ENCODE measurements around the gene TNS2.

The TNS2 gene

DNA sequence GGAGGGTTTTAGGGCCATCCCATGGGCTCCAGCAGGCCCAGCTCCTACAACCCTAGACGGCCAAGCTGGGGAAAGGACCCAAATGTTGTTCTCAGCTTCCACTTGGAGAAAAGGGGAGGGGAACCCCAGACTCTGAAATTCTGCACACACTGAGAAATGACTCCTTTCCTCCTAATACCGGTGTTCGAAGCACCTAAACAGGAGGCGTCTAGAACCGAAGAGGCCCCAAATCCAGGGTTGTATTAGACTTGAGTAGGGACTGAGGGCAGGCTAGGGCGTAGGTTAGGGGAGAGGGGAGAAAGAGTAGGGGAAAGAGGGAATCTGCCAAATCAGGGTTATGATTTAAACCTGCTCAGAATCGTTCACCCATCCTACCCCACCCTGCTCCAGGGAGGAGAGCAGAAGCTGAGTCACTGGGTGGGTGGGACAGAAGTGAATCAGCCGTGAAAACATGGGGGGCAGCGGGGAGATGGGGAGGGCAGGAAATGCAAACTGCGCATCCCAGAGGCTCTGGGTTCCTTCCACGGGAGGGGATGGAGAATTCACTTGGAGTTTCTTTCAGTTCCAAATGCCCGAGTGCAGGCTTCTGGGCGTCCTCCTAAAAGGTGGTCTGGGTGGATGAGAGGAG is 48.6 kb downstream of the TNS2 start:
- Histone ChIP-seq H3K27me3 (ENCODE audit: control insufficient read depth in 3 of 3, insufficient read depth in 3 of 3, low read depth in 1 of 3, low read length in 3 of 3) (peaks cover 4 to 67% (median 31%) of the 10 kb centered on the region in 3 experiments), H3K4me2 (ENCODE audit: insufficient read depth, low read length, poor library complexity, severe bottlenecking) (peak overlapping the region; percentile 99), H3K9ac (ENCODE audit: low read depth, low read length, poor library complexity) (no peak overlapping the region), H2BK15ac (ENCODE audit: low read length) (peak overlapping the region; percentile 76), H2AK5ac (ENCODE audit: low read depth, low read length) (peak overlapping the region; percentile 82), H3K18ac (ENCODE audit: low read length) (peak overlapping the region; percentile 78), H3K27ac (replicated peaks; ENCODE audit: low read length) (no peak overlapping the region), H3K79me1 (ENCODE audit: low read depth, low read length) (no peaks in the 10 kb centered on the region), H3K36me3 (replicated peaks in 1 of 2; ENCODE audit: control insufficient read depth in 2 of 2, insufficient read depth in 2 of 2, low read length in 2 of 2) (no peaks in the 10 kb centered on the region), H4K8ac (ENCODE audit: low read depth, low read length) (no peak overlapping the region), H3K9me3 (replicated peaks in 1 of 2; ENCODE audit: control insufficient read depth in 2 of 2, insufficient read depth in 1 of 2, low read depth in 1 of 2, low read length in 2 of 2) (no peaks in the 10 kb centered on the region), H4K91ac (ENCODE audit: low read depth, low read length, poor library complexity) (no peak overlapping the region), H2BK5ac (ENCODE audit: low read length) (no peak overlapping the region), H3K4me1 (ENCODE audit: control insufficient read depth in 2 of 2, insufficient read depth in 1 of 2, low read depth in 1 of 2, low read length in 2 of 2) (peaks cover 18 to 20% of the 10 kb centered on the region in 2 donors), H2BK120ac (ENCODE audit: low read depth, low read length) (peak overlapping the region; percentile 62), H2AFZ (ENCODE audit: low read length) (peak overlapping the region; percentile 91), H3K4me3 (ENCODE audit: low read length in 2 of 2) (peak overlapping the region; percentile 40 to 86), H3K23ac (ENCODE audit: low read depth, low read length, poor library complexity) (no peak overlapping the region), H3K4ac (ENCODE audit: low read length) (no peak overlapping the region), H2BK12ac (ENCODE audit: low read length) (no peak overlapping the region), H3K14ac (ENCODE audit: low read length) (no peak overlapping the region)
- WGBS, 2 donors (ENCODE audit: extremely low coverage in 2 of 2, insufficient read length in 2 of 2, insufficient replicate concordance in 1 of 2): no CpG with 5 or more reads among the region's 13 CpGs
- DNase-seq (ENCODE audit: low spot score): no peak

DNA sequence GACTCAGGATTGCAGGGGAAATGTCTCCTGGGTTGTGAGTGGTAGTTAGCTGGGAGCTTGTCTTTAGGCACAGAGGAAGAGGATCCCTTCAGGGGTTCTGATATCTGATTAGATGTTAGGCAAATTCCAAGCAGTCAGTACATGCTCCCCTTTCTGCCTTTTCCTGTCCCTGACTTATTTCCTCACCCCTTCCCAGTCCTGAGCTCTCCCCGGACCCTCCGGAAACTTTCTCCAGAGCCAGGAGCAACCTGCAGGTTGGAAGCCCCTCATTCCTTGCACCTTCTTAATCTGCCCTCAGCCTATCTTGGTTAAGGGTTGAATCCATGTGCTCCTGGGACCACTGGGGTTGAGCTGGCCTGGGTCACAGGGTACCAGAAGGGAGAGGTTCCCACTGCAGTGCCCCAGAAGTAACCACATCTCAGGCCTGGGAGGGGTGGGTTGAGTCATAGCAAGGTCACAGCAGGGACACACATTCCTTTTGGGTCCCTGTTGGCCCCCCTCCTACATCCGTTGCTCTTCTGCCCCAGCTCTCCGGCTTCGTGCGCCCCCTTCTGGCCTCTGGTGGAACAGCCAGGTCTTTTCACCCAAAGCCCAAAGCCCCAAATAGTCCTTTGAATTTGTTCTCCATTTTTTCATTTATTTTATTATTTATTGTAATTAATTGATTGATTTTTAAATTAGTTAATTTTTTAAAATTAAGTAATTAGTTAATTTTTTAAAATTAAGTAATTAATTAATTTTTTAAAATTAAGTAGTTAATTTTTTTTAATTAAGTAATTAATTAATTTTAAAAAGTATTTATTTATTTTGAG is 49.4 kb downstream of the TNS2 start:
- Histone ChIP-seq H3K27me3 (ENCODE audit: control insufficient read depth in 3 of 3, insufficient read depth in 3 of 3, low read depth in 1 of 3, low read length in 3 of 3) (peaks cover 4 to 59% (median 31%) of the 10 kb centered on the region in 3 experiments), H2BK15ac (ENCODE audit: low read length) (no peak overlapping the region), H3K14ac (ENCODE audit: low read length) (no peak overlapping the region), H3K9ac (ENCODE audit: low read depth, low read length, poor library complexity) (peak overlapping the region; percentile 17), H3K23ac (ENCODE audit: low read depth, low read length, poor library complexity) (no peak overlapping the region), H3K4me3 (ENCODE audit: low read length in 2 of 2) (no peak overlapping the region), H4K8ac (ENCODE audit: low read depth, low read length) (no peak overlapping the region), H2BK120ac (ENCODE audit: low read depth, low read length) (no peak overlapping the region), H3K79me1 (ENCODE audit: low read depth, low read length) (no peaks in the 10 kb centered on the region), H2BK12ac (ENCODE audit: low read length) (no peak overlapping the region), H2BK5ac (ENCODE audit: low read length) (no peak overlapping the region), H2AFZ (ENCODE audit: low read length) (peak overlapping the region; percentile 91), H3K36me3 (replicated peaks in 1 of 2; ENCODE audit: control insufficient read depth in 2 of 2, insufficient read depth in 2 of 2, low read length in 2 of 2) (no peaks in the 10 kb centered on the region), H3K4me2 (ENCODE audit: insufficient read depth, low read length, poor library complexity, severe bottlenecking) (no peak overlapping the region), H2AK5ac (ENCODE audit: low read depth, low read length) (no peak overlapping the region), H4K91ac (ENCODE audit: low read depth, low read length, poor library complexity) (no peak overlapping the region), H3K9me3 (replicated peaks in 1 of 2; ENCODE audit: control insufficient read depth in 2 of 2, insufficient read depth in 1 of 2, low read depth in 1 of 2, low read length in 2 of 2) (no peaks in the 10 kb centered on the region), H3K4ac (ENCODE audit: low read length) (no peak overlapping the region), H3K18ac (ENCODE audit: low read length) (no peak overlapping the region), H3K4me1 (ENCODE audit: control insufficient read depth in 2 of 2, insufficient read depth in 1 of 2, low read depth in 1 of 2, low read length in 2 of 2) (peaks cover 22 to 25% of the 10 kb centered on the region in 2 donors), H3K27ac (replicated peaks; ENCODE audit: low read length) (no peak overlapping the region)
- no CpG with 5 or more reads among the region's 6 CpGs for WGBS, 2 donors (ENCODE audit: extremely low coverage in 2 of 2, insufficient read length in 2 of 2, insufficient replicate concordance in 1 of 2)
- DNase-seq (ENCODE audit: low spot score): peak; percentile 79

DNA sequence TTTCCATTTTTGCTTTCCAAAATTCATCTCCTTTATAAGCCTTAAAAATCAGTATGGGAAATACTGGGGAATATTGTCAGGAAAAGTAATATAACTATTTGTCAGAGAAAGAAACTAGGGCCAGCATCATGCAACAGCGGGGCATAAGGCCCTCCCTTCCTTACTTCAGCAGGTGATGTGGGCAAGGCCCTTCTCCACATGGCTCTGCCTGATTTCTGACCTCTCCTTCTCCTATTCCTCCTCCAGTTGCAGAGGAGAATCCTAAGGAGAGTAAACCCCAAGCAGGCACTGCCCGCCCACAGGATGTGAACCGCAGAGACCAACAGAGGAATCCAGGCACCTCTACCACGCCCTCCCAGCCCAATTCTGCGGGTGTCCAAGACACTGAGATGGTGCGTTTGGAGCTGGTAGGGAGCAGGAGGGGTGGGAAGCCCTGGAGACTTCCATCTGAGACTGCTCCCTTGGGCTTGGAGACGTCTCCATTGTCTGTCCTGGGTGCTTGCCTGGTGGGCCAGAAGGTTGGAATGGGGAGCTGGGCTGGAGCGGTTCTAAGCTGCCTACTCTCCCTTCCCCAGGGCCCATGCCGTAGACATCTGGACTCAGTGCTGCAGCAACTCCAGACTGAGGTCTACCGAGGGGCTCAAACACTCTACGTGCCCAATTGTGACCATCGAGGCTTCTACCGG is 50.7 kb downstream of the TNS2 start:
- Histone ChIP-seq H3K27me3 (ENCODE audit: control insufficient read depth in 3 of 3, insufficient read depth in 3 of 3, low read depth in 1 of 3, low read length in 3 of 3) (peaks cover 4 to 50% (median 31%) of the 10 kb centered on the region in 3 experiments), H2BK120ac (ENCODE audit: low read depth, low read length) (no peak overlapping the region), H3K4me2 (ENCODE audit: insufficient read depth, low read length, poor library complexity, severe bottlenecking) (no peak overlapping the region), H3K36me3 (replicated peaks in 1 of 2; ENCODE audit: control insufficient read depth in 2 of 2, insufficient read depth in 2 of 2, low read length in 2 of 2) (no peaks in the 10 kb centered on the region), H2BK15ac (ENCODE audit: low read length) (no peak overlapping the region), H3K27ac (replicated peaks; ENCODE audit: low read length) (no peak overlapping the region), H3K4me1 (ENCODE audit: control insufficient read depth in 2 of 2, insufficient read depth in 1 of 2, low read depth in 1 of 2, low read length in 2 of 2) (peaks cover 22 to 30% of the 10 kb centered on the region in 2 donors), H2AFZ (ENCODE audit: low read length) (no peak overlapping the region), H4K8ac (ENCODE audit: low read depth, low read length) (no peak overlapping the region), H3K14ac (ENCODE audit: low read length) (no peak overlapping the region), H3K79me1 (ENCODE audit: low read depth, low read length) (no peaks in the 10 kb centered on the region), H3K18ac (ENCODE audit: low read length) (no peak overlapping the region), H3K23ac (ENCODE audit: low read depth, low read length, poor library complexity) (no peak overlapping the region), H3K4ac (ENCODE audit: low read length) (no peak overlapping the region), H3K9ac (ENCODE audit: low read depth, low read length, poor library complexity) (no peak overlapping the region), H2AK5ac (ENCODE audit: low read depth, low read length) (no peak overlapping the region), H3K9me3 (replicated peaks in 1 of 2; ENCODE audit: control insufficient read depth in 2 of 2, insufficient read depth in 1 of 2, low read depth in 1 of 2, low read length in 2 of 2) (no peaks in the 10 kb centered on the region), H3K4me3 (ENCODE audit: low read length in 2 of 2) (no peak overlapping the region), H4K91ac (ENCODE audit: low read depth, low read length, poor library complexity) (no peak overlapping the region), H2BK12ac (ENCODE audit: low read length) (no peak overlapping the region), H2BK5ac (ENCODE audit: low read length) (no peak overlapping the region)
- no peak for DNase-seq (ENCODE audit: low spot score)
- WGBS, 2 donors (ENCODE audit: extremely low coverage in 2 of 2, insufficient read length in 2 of 2, insufficient replicate concordance in 1 of 2): no CpG with 5 or more reads among the region's 13 CpGs

DNA sequence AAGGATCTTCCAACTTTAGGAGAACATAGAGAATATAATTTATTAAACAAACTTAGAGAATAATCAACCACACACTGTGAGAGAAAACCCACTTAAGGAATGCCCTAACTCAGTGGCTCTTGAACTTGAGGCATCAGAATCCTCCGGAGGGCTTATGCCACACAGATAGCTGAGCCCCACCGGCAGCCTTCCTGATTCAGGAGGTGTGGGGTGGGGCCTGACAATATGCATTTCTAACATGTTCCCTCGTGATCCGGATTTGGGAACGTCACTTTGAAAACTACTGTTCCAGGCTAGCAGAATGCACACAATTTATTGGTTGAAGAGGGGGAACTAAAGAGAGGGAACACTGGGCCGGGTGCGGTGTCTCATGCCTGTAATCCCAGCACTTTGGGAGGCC is 51.4 kb downstream of the TNS2 start:
- H4K91ac ChIP-seq (ENCODE audit: low read depth, low read length, poor library complexity): no peak overlapping the region
- H2BK5ac ChIP-seq (ENCODE audit: low read length): no peak overlapping the region
- H3K14ac ChIP-seq (ENCODE audit: low read length): no peak overlapping the region
- H3K18ac ChIP-seq (ENCODE audit: low read length): no peak overlapping the region
- H3K23ac ChIP-seq (ENCODE audit: low read depth, low read length, poor library complexity): no peak overlapping the region
- H3K9me3 ChIP-seq (replicated peaks in 1 of 2; ENCODE audit: control insufficient read depth in 2 of 2, insufficient read depth in 1 of 2, low read depth in 1 of 2, low read length in 2 of 2): no peaks in the 10 kb centered on the region
- H2BK15ac ChIP-seq (ENCODE audit: low read length): no peak overlapping the region
- H3K4me2 ChIP-seq (ENCODE audit: insufficient read depth, low read length, poor library complexity, severe bottlenecking): no peak overlapping the region
- no CpG with 5 or more reads among the region's 7 CpGs for WGBS, 2 donors (ENCODE audit: extremely low coverage in 2 of 2, insufficient read length in 2 of 2, insufficient replicate concordance in 1 of 2)
- peaks cover 18 to 30% of the 10 kb centered on the region in 2 donors for H3K4me1 ChIP-seq (ENCODE audit: control insufficient read depth in 2 of 2, insufficient read depth in 1 of 2, low read depth in 1 of 2, low read length in 2 of 2)
- no peak overlapping the region for H4K8ac ChIP-seq (ENCODE audit: low read depth, low read length)
- no peak for DNase-seq (ENCODE audit: low spot score)
- H3K4me3 ChIP-seq (ENCODE audit: low read length in 2 of 2): no peak overlapping the region
- no peaks in the 10 kb centered on the region for H3K79me1 ChIP-seq (ENCODE audit: low read depth, low read length)
- no peak overlapping the region for H3K9ac ChIP-seq (ENCODE audit: low read depth, low read length, poor library complexity)
- no peak overlapping the region for H2AFZ ChIP-seq (ENCODE audit: low read length)
- peaks cover 4 to 49% (median 27%) of the 10 kb centered on the region in 3 experiments for H3K27me3 ChIP-seq (ENCODE audit: control insufficient read depth in 3 of 3, insufficient read depth in 3 of 3, low read depth in 1 of 3, low read length in 3 of 3)
- H3K4ac ChIP-seq (ENCODE audit: low read length): no peak overlapping the region
- H2BK120ac ChIP-seq (ENCODE audit: low read depth, low read length): no peak overlapping the region
- no peak overlapping the region for H2BK12ac ChIP-seq (ENCODE audit: low read length)
- H3K36me3 ChIP-seq (replicated peaks in 1 of 2; ENCODE audit: control insufficient read depth in 2 of 2, insufficient read depth in 2 of 2, low read length in 2 of 2): no peaks in the 10 kb centered on the region
- H2AK5ac ChIP-seq (ENCODE audit: low read depth, low read length): no peak overlapping the region
- H3K27ac ChIP-seq (replicated peaks; ENCODE audit: low read length): no peak overlapping the region
